Thyroid gland (tissue), 4 donors: ENCODE data around the gene RPP25L.

ENCODE experiments used
- POLR2A ChIP-seq, 2 donors: fragments of 450-650 bp; IDR thresholded peaks; one replicate each; pipeline ENCODE4 v1.6.1; 2017; ENCODE audit warnings: antibody characterized with exemption in 2 of 2, mild to moderate bottlenecking in 2 of 2, moderate library complexity in 1 of 2
- TF ChIP-seq, protein P1 (sequence below), 6 experiments: fragments of 200-600 bp in 3 of 6; fragments of 450-650 bp in 3 of 6; sonication (generic) in 3 of 6; IDR thresholded peaks; one replicate each; pipeline ENCODE4 v1.5.1; 2016 to 2019; ENCODE audit warnings: antibody characterized with exemption in 6 of 6, mild to moderate bottlenecking in 2 of 6, inconsistent platforms in 1 of 6, moderate library complexity in 1 of 6

DNA sequence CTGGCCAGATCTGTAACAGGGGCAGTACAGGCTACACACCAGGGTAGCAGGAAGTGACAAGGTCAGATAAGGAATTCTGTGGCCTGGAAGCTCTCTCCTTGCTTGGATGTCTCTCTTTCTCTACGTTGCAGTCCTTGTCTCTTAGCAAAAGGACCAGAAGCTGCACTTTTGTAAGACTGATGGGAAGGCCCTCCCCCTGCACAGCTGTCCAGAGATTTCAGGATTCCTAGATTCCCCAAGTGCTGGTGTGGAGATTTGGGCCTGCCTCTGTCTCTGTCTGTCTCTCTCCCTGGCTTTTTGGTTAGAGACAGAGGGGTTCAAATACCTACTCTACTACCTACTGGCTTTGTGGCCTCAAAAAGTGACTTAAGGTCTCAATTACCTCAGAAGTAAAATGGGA, 12.4 kb downstream of the RPP25L start:
- TF ChIP-seq POLR2A (IDR thresholded peaks at IDR 0.05): no peak
- TF ChIP-seq, protein P1, sequence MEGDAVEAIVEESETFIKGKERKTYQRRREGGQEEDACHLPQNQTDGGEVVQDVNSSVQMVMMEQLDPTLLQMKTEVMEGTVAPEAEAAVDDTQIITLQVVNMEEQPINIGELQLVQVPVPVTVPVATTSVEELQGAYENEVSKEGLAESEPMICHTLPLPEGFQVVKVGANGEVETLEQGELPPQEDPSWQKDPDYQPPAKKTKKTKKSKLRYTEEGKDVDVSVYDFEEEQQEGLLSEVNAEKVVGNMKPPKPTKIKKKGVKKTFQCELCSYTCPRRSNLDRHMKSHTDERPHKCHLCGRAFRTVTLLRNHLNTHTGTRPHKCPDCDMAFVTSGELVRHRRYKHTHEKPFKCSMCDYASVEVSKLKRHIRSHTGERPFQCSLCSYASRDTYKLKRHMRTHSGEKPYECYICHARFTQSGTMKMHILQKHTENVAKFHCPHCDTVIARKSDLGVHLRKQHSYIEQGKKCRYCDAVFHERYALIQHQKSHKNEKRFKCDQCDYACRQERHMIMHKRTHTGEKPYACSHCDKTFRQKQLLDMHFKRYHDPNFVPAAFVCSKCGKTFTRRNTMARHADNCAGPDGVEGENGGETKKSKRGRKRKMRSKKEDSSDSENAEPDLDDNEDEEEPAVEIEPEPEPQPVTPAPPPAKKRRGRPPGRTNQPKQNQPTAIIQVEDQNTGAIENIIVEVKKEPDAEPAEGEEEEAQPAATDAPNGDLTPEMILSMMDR (IDR thresholded peaks at IDR 0.05): no peak
